Kidney epithelial cell (primary cell): ENCODE results near the gene NLRP9. TPM values are rescaled to one million over a fixed set of nuclear protein-coding genes. Genes with fewer than 3 reads are reported as not detected.

Experiments
- DNase-seq: peaks from one replicate; pipeline ENCODE4 v3.0.0-alpha.2; 2010; ENCODE audit warnings: low read depth
- H3K27me3 ChIP-seq: 2 replicates; pipeline ENCODE4 v1.6.0; 2011; ENCODE audit warnings: low read length; ENCODE audit not compliant: control insufficient read depth, insufficient read depth
- H3K36me3 ChIP-seq: 2 replicates; pipeline ENCODE4 v1.5.1; 2011; ENCODE audit warnings: low read length; ENCODE audit not compliant: control insufficient read depth, insufficient read depth
- H3K4me3 ChIP-seq: 2 replicates; pipeline ENCODE4 v1.5.1; 2011; ENCODE audit warnings: low read depth, mild to moderate bottlenecking, control low read depth, low read length
- total RNA-seq: library from RNA; depleted of rRNA; stranded (reverse); fragments of >200 nt; gene quantifications from 2 replicates; pipeline ENCODE4 v1.2.3, GENCODE V29; 2015
- TF ChIP-seq, protein P1 (sequence below): IDR thresholded peaks from 2 replicates; pipeline ENCODE4 v1.5.1; 2011; ENCODE audit warnings: mild to moderate bottlenecking, moderate library complexity, low read length, control low read depth, inconsistent platforms; ENCODE audit not compliant: insufficient read depth, poor library complexity, severe bottlenecking

Gene NLRP9
- total RNA-seq, 1 donor from 2014 or later: not detected

GRCh38 chr19:55673465-55673864, 64.7 kb downstream of the NLRP9 start:
- TF ChIP-seq, protein P1, sequence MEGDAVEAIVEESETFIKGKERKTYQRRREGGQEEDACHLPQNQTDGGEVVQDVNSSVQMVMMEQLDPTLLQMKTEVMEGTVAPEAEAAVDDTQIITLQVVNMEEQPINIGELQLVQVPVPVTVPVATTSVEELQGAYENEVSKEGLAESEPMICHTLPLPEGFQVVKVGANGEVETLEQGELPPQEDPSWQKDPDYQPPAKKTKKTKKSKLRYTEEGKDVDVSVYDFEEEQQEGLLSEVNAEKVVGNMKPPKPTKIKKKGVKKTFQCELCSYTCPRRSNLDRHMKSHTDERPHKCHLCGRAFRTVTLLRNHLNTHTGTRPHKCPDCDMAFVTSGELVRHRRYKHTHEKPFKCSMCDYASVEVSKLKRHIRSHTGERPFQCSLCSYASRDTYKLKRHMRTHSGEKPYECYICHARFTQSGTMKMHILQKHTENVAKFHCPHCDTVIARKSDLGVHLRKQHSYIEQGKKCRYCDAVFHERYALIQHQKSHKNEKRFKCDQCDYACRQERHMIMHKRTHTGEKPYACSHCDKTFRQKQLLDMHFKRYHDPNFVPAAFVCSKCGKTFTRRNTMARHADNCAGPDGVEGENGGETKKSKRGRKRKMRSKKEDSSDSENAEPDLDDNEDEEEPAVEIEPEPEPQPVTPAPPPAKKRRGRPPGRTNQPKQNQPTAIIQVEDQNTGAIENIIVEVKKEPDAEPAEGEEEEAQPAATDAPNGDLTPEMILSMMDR: no peak
- Histone ChIP-seq H3K4me3 (no peak overlapping the region), H3K36me3 (peaks cover 5% of the 10 kb centered on the region)

DNA sequence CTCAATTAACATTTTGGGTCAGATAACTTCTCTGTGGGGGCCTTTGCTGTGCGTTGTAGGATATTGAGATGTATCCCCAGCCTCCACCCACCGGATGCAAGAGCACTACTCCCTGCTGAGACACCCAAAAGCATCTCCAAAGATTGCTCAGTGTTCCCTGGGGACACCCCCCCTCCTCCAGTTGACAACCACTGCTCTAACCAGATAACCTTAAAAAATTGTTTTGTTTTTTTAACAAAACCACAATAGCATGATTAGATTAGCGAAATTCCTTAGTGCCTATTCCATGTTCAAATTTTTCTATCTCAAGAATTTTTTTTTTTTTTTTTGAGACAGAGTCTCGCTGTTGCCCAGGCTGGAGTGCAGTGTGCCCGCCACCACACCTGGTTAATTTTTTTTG, 65.8 kb downstream of the NLRP9 start:
- Histone ChIP-seq H3K36me3 (peaks cover 5% of the 10 kb centered on the region), H3K27me3 (no peaks in the 10 kb centered on the region), H3K4me3 (no peak overlapping the region)
- DNase-seq: no peak
- TF ChIP-seq, protein P1: no peak

More at GRCh38 chr19:55673465-55673864, 64.7 kb downstream of the NLRP9 start:
- no peak for DNase-seq
- H3K27me3 ChIP-seq: no peaks in the 10 kb centered on the region

DNA sequence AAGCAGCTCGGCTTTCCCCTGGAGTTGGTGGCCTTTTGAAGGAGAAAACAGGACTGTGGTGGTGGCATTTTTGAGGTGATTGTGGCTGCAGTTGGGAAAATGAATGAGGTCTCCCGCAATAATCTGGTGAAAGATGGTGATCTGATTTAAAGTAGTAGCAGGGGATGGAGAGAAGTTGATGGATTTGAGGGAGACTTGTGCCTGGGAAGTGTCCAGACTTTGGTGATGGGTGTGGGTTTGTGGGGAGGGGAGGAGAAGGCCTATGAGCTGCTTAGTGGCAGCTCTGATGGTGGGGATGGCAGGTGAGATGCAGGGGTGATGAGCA, 67.2 kb downstream of the NLRP9 start:
- H3K4me3 ChIP-seq: no peak overlapping the region
- TF ChIP-seq, protein P1: no peak
- no peaks in the 10 kb centered on the region for H3K27me3 ChIP-seq
- DNase-seq: no peak
- H3K36me3 ChIP-seq: peaks cover 6% of the 10 kb centered on the region

- Histone ChIP-seq H3K4me3 (no peak overlapping the region), H3K27me3 (no peaks in the 10 kb centered on the region), H3K36me3 (peaks cover 6% of the 10 kb centered on the region)
- no peak for DNase-seq
- TF ChIP-seq, protein P1: no peak
These were observed 67.7 kb downstream of the NLRP9 start for GRCh38 chr19:55670280-55671053.

DNA sequence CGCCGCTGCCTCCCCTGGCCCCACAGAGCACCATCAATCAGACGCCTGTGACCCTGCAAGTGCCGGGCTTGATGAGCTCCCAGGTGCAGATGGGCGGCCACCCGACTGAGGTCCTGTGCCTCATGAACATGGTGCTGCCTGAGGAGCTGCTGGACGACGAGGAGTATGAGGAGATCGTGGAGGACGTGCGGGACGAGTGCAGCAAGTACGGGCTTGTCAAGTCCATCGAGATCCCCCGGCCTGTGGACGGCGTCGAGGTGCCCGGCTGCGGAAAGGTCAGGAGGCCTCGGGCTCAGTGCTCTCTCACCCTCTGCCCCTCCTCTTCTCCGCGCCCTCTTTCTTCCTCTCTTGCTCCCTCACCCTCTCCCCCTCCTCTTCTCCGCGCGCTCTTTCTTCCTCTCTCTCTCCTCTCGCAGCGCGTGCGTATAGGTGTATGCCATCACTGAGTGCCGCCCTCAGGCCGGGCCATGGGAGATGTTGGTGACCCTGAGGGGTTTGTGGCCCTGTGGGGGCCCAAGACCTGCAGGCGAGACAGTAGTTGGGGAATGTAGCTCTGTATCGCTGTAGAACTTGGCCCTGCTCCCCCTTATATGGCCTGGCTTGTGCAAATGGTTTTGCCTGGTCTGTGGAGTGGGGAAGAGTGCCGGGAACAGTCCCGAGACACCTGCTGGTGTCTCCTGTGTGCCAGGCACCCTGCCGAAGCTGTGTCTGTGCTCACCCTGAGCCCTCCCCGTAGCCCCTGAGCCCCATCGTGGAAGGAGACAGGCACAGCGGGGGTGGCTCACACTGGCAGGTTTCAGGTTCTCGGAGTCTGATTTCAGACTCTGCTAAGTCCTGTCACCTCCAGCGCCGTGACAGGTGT, 68.6 kb downstream of the NLRP9 start:
- TF ChIP-seq, protein P1: no peak
- peaks cover 6% of the 10 kb centered on the region for H3K36me3 ChIP-seq
- no peaks in the 10 kb centered on the region for H3K27me3 ChIP-seq
- no peak overlapping the region for H3K4me3 ChIP-seq
- DNase-seq: no peak
